GF-D8 (cell line): Measurements from ENCODE around the gene MYO18B.

Experiments
- DNase-seq: peaks from one replicate; lab custom pipeline; 2025; lab: John Stamatoyannopoulos, UW

Gene MYO18B

DNA sequence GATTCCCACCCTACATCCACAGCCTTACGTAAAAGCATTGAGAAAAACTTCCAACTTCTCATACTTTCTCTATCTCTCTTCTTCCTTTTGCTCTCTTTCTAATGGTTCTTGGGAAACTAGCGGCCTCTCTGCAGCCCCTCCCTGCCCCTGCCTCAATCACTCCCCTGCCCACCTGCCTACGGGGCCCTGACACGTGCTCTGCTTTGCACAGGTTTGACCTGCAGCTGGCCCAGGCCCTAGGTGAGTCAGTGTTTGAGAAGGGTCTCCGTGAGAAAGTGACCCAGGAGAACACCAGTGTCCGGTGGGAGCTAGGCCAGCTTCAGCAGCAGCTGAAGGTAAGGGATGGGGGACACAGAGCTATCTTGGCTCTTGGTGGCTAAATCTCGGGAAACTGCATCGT, 160.4 kb downstream of the MYO18B start:
- DNase-seq, result no peak

DNA sequence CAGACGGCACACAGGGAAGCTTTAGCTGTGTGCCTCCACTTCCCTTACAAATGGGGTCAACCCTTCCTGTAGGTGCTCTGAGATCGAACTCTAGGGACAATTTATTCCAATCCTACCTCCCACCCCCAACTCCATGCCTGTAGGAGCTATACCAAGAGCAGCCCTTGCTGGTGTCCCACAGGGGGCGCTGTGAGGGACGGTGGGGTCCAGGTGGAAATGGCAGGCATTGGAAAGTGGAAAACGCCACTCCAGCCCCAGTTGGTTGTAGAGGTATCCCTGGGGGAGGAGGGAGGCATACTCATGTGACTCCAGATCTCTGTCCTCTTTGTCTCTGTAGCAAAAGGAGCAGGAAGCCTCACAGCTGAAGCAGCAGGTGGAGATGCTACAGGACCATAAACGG, 161.3 kb downstream of the MYO18B start:
- no peak for DNase-seq

DNA sequence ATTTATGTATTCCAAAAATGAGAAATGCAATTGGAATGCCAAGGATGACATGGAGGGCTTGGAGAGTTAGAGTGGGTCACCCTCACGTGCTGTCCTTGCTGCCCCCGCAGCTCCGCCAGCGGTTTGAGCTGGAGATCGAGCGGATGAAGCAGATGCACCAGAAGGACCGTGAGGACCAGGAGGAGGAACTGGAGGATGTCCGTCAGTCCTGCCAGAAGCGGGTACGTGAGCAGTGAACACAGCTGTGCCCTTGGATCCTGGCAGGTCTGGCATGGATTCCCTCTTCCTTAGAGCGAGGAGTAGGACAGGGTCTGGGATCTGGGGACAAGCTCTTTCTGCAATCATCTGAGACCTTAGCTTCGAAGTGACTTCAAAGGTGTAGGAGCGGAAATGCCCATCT, 166.2 kb downstream of the MYO18B start:
- no peak for DNase-seq

DNA sequence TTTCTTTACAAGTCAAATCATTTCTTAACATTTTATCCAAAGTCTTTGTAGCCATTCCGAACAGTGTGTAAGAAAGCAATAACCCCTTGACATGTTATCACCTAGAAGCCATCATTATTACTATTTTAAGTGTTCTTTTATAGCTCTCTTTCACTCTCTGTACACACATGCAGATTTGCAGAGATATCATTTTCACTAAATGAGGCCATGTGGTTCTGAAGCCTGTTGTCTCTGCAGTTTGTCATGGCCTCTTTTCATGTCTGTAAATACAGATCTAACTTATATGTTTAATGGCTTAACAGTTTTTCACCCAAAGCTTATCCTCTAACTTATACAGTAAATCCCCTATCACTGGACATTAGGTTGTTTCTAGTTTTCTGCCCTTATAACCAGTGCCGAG, 166.8 kb downstream of the MYO18B start:
- DNase-seq, result no peak

DNA sequence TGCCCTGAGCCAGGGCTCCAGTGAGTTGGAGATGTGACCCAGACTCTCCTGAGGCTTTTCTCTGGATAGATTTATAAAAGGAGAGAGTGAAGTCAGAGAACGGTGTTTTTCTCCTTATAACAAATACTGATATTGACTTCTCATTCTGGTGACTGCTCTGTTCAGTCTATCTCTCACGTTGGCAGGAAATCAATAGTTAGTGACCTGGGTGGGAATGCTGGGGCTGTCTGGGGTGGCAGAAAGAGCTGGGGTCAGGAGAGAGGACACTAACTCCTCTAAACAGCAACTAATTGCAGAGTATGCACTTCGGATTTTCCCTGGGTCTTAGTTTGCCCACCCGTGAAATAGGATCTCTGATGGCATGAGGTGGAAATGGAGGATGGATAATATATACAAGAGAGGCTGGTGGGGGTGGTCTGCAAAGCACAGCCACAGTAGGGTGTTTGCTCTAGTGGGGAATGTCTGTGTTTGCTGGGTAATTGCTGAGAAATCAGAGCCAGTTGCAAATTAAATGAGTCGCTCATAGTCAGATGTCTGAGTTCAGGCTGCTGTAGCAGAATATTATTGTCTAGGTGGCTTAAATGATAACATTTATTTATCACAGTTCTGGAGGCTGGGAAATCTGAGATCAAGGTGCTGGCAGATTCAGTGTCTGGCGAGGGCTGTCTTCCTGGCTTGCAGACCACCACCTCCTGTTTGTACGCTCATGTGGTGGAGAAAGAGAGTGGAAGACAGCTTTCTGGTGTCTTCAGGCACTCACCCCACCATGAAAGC, 167.8 kb downstream of the MYO18B start:
- DNase-seq, result no peak

DNA sequence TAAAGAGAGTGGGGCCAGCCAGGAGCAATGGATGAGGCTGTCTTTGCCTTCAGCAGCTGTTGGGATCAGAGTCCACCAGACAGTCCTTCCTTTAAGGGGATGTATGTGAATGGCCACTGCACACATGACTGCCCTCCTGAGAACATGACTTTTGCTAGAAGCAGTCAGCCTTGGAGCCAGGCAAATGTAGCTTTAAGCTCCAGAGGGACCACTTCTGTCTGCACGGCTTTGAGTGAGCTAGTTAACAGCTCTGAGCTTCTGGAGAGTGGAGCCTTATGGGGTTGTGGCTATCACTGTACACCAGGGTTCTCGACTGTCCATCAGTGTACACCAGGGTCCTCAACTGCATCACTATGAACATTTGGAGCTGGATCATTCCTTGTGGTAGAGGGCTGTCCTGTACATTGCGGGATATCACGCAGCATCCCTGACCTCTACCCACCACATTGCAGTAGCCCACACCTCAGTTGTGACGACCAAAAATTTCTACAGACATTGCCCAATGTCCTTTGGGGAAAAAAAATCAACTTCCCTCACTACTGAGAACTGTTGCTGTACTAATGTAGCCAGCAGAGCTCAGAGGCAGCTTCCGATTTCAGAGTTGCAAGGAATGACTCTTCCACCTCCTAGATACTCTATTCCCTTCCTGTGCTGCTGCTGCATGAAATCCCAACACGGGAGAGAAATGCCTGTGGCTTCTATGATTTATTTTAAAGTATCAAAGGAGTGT, 169.4 kb downstream of the MYO18B start:
- DNase-seq, result no peak

DNA sequence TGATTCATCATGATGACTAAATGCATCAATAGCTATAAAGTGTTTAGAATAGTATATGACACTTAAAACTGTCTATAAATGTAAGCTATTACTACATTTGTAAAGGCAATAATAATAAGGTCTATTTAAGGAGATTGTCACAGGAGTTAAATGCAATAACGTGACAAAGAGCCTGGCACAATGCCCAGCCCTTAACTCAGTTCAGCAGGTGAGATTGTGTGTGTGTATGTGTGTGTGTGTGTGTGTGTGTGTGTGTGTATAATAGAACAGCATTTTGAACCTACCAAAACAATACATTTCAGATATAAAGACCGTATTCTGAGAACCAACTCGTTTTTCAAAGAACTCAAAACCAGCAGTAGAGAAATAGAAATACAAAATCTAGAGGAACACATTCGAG, 177.5 kb downstream of the MYO18B start:
- DNase-seq, result no peak

DNA sequence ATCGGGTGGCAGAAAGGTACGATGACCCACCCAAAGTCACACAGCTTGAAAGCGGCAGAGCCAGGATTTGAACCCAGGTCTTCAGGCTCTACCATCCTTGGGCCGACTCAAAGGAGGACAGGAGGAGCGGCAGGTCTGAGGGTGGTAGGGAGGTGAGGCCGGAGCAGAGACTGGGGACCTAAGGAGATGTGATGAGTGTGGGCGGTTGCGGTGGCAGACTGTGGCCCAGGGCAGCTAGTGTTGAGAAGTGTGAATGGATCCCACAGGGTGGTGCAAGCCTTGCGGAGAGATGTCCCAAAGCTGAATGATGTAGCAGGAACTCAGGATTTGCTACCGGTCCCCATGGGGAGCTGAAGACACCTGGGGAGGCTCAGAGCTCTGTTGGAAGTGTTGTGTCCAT, 180.2 kb downstream of the MYO18B start:
- no peak for DNase-seq

DNA sequence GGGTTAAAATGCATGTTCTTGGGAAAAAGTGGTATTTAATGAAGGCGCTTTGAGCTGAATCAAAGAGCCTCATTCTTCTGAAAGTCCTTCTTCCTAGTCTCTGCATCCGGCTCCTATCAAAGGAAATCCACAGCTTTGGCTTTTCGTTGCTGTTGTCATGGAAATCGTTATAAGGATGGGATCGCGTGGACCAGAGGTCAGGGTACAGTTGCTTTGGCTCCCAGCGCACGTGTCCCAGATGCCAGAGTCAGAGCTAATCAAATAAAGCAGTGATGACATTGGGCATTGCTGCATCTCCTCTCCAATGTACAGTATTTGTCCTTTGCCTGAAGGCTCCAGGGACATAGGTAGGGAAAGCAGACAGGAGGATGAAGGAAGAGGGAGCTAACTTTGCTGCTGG, 181.9 kb downstream of the MYO18B start:
- DNase-seq, result no peak

DNA sequence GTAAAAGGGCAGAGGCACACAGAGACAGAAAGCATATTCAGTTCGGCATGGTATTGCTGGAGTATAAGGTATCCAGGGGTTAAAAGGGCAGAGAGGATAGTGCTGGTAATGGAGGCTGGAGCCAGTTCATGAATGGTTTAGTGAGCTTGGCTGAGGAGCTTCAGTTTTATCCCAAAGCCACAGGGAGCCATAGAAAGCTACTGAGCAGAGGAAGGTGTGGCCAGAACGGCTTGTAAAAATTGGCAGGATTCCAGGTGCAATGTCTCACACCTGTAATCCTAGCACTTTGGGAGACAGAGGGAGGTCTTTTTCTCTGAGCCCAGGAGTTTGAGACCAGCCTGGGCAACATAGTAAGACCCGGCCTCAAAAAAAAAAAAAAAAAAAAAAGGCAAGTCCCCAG, 186.1 kb downstream of the MYO18B start:
- DNase-seq, result no peak

DNA sequence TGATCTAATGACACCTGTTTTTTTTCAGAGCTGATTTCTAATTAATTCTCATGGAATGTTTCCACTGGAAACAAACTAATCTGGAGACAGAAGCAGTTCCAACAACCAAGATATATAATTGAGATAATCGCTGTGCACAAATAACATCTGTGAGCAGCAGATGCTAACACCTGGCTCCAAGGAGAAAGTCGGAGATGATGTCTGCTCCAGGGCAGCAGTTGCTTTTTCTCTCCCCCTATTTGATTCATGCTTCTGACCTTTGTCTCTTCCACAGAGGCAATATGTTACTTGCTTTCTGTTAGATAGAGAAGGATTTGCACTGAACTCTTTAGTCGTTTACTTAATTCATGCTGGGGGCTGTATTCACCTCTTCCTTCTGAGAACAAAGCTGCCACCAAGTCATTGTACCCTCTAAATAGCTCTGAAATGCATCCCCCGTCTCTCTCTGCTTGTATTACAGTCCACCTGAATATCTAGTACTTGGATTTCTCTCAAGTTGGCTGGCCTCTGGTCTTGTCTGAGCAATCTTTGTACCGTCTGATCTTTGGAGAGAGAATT, 187.4 kb downstream of the MYO18B start:
- no peak for DNase-seq

DNA sequence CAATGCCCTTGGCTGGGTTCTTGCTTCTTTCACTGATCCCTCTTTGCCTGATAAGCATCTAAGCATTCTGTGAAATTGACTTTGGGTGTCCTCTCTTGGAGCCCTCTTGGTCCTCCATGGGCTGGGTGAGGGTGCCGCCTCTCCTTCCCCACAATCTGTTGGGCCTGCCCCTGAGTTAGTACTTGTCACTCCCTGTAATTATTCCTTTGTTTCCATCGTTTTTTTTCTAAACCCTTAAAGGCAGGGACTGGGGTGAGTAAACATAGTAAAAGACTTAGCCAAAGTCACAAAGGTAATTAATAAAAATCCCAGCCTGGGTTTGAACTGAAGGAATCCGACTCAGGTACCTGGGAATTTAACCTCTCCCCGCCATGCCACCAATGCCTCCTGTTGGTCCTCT, 188.1 kb downstream of the MYO18B start:
- no peak for DNase-seq

DNA sequence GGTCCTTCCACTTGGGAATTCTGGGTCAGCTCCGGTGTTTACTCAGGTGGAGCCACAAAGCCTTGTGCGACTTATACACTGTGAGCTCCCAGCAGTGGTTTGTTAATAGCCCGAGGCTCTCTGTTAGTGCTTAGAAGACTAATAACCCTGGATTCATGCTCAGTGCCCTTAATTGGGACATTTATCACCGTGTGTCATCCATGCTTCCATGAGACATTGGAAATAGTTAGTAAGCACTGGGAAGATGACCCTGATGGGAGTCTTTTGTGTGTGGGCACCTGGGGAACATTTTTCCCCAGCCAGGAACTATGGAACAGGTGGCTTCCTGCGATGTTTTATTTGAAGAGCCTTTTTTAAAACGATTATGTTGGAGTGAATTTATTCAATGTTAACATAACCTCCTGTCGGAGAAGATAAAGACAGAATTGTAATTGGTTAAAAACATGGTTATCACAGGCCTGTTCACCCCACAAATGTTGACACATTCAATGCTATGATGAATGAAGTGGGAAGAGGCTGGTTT, 188.9 kb downstream of the MYO18B start:
- DNase-seq, result no peak

DNA sequence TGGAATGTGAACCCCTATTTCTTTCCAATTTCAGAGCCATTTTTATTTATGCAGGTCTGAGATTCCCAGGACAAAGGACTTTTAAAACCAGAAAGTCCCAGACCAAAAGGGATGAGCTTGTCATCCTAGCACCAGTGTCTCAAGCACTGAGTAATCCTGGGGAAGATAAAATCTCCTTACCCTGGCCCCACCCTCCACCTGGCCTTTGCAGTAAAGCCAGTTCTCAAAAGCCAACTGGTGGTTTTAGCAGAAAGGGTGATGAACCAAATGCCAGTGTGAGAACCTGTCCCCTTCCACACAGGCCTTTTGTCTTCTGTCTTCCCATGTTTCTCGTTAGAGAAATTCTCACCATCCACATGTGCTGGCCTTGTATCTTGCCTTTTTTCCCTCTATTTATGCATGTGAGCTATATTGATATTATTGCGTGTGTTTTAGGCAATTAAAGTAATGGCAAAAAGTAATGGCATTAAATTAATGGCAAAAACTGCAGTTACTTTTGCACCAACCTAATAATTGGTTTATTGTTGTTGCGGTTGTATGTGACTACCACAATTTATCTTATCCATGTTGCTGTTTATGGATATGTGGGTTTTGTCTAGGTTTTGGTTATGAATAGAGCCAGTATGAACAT, 191.3 kb downstream of the MYO18B start:
- no peak for DNase-seq

DNA sequence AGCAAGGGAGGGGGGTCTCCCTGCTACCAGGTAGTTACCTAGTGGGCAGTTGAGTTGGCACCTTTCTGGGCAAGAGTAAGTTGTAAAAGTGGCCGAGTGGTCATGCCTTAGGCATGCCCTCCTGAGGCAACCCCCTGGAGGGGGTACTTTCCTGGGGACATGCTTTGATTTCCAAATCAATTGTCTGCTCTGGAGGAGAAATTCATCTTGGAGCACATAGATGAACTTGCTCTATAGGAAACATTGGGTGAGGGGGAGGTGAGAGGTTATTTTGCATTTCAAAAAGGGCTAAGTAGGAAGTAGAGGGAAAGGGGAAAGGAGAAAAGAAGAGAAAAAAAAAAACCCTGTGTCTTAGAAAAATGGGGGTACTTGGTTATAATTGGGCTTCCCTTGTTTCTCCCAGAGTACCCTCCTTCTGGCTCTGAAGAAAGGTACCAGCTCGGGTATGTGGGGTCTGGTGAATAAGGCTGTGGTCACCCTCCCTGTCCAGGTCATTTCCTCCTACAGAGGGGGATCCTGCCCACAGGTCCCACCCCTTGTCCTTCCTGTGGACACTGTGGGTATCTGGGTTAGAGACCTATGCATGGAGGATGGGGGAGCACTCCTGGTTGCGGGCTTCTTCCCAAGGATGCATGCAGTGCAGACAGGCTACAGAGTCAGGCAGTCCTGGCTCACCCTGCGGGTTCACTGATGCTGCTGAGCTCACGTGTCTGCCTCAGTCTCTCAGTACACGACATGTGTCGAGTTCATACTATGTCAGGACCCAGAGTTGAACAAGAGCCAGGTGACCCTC, 193.5 kb downstream of the MYO18B start:
- DNase-seq, result no peak

DNA sequence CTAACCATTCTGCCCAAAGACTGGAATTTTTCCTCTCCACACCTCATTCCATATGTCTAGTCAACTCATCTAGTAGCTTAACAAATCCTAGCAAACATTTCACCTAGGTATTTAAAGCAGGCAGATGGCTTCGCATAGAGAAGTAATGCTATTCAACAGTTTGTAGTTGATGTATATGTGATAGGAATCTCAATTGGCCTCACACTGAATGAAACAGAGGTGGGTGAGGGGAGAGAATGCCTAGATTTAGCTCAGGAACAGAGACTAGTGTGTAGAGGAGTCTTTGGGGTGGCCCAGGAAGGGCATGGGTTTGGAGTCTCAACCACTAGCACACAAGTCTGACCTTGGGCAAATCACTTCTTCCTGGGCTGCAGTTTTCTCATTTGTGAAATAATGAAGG, 196.2 kb downstream of the MYO18B start:
- no peak for DNase-seq

DNA sequence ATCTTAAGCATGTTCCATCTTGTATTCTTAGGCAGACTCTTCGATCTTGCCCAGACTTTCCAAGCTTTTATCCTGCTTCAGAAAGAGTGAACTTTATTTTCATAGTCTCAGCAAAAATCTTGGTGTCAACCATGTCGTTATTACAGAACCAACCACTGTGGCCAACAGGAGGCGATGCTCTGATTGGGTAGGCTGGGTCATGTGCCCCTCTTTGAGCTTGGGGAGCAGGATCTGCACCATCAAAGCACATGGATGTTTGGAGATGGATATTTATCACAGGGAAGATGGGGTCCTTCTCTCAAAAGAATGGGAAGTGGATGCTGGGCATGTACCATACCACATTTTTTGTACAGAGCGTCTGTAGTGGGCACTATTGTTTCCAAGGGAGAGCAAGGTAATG, 197.4 kb downstream of the MYO18B start:
- no peak for DNase-seq

DNA sequence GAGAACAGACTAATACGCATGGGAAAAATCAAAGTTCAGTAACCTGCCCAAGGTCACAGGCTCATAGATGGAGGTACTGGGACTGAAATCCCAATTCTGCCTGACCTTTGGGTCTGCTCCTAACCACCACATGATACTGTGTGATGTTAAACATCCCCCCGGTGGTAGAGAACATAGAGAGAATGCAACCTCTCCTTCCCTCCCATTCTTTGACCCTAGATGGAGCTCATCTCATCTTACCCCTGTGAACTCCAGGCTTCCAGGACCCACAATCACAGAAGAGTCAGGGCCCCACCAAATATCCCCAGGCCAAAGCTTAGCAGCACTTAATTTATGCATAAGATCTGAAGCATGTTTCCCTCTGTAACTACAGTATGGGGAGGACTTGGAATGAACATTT, 198.5 kb downstream of the MYO18B start:
- DNase-seq, result no peak

DNA sequence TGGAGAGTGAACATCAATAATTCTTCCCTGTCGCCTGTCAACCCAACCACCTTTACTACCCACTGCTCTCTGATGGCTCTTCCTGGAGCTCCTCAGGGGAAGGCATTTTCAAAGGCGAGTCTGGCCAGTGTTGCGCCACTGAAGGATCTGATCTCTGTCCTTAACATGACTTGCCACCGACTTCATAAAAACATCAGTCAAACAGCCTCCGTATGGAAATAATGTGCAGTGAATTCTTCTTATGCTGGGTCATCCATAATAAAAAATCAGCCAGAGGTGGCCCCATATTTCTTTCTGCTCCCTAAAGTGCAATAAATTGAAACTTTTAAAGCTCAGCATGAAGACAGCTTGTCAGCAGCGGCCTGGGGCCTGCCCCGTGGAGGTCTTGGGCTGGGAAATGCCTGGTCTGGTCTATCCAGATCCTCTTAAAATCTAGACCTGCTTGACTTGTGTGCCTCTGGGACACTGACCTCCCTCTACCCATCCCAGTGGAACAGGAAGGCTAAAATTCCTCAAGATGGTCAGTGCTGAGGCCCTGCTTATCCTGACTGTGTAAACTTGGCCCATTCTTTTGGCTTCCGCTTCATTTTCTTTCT, 199.5 kb downstream of the MYO18B start:
- no peak for DNase-seq

DNA sequence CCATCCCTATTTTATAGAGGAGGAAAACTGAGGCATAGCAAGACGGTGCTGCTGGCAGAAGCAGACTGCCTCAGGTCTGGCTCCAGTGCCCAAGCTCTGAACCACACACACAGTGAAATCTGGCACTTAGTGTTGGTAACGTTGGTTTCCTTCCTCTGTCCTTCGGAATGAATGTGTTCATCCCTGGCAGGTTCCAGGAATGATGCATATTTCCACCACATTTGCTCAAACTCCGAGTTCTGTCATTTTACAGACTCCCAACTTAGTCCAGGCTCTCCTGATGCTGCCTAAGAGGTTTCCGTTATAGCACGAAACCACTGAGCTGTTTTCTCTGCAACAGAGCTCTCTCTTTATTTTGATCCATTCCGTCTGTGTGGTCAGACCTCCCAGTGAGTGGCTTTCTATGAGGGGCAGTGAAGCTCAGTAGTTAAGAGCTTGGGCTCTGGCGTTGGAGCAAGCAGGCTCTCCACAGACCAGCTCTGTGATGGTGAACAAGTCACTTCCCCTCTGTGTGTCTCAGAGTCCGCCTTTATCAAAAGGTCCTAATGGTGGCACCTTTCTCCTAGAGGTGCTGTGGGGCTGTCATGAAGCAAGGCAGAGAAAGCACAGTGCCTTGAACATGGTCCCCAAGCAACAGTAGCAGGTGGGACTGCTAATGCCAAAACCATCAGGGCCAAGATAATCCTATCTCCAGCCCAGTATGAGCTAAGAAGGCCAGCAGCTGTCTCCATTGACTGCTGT, 200.3 kb downstream of the MYO18B start:
- DNase-seq, result no peak
